ENCODE results near the gene CCNB2.
"Not testable (repeated sequence)": the region's sequence is repeated elsewhere in the genome, so short reads cannot be mapped to it uniquely, and the experiment has no call there.

Gene CCNB2

DNA sequence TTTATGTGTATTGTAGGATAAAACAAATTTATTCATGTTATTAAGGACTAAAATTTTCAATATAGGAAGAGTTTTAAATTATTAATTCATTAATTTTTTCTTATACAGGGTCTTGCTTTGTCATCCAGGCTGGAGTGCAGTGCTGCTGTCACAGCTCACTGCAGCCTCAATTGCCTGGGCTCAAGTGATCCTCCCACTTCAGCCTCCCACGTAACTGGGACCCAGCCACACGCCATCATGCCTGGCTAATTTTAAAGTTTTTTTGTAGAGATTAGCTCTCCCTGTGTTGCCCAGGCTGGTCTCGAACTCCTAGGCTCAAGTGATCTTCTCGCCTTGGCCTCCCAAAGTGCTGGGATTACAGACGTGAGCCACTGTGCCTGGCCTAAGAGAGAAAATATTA lies 14.7 kb downstream of the CCNB2 start:
- TF ChIP-seq, protein P1, sequence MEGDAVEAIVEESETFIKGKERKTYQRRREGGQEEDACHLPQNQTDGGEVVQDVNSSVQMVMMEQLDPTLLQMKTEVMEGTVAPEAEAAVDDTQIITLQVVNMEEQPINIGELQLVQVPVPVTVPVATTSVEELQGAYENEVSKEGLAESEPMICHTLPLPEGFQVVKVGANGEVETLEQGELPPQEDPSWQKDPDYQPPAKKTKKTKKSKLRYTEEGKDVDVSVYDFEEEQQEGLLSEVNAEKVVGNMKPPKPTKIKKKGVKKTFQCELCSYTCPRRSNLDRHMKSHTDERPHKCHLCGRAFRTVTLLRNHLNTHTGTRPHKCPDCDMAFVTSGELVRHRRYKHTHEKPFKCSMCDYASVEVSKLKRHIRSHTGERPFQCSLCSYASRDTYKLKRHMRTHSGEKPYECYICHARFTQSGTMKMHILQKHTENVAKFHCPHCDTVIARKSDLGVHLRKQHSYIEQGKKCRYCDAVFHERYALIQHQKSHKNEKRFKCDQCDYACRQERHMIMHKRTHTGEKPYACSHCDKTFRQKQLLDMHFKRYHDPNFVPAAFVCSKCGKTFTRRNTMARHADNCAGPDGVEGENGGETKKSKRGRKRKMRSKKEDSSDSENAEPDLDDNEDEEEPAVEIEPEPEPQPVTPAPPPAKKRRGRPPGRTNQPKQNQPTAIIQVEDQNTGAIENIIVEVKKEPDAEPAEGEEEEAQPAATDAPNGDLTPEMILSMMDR (IDR thresholded peaks at IDR 0.05; ENCODE audit: unreplicated experiment in 3 of 3), result no peak
- Mint-ChIP-seq H3K9me3 (no peaks in the 10 kb centered on the region), H3K4me3 (no peak overlapping the region), H3K4me1 (no peaks in the 10 kb centered on the region), H3K27me3 (ENCODE audit: low read depth) (no peaks in the 10 kb centered on the region), H3K27ac (no peak overlapping the region), H3K36me3 (ENCODE audit: low read depth) (peaks cover 71% of the 10 kb centered on the region)

DNA sequence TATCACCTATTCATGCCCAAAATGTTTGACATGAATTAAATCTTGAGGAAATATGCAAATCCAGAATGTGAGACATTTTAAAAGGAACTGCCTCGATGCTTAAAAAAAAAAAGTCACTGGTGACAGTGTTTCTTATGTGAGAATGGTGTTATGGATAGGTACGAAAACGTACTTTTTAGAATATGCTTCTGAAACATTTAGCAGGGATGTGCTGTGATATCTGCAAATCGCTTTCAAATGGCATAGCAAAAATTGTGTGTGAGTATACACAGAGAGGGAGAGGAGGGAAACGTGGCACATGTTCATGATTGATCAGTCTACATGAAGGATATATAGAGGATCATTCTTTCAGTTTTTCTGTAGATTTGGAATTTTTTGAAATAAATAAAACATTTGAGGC lies 16.0 kb downstream of the CCNB2 start:
- no peaks in the 10 kb centered on the region for H3K4me1 Mint-ChIP-seq
- H3K27ac Mint-ChIP-seq, result no peak overlapping the region
- peaks cover 73% of the 10 kb centered on the region for H3K36me3 Mint-ChIP-seq (ENCODE audit: low read depth)
- H3K9me3 Mint-ChIP-seq, result no peaks in the 10 kb centered on the region
- no peak overlapping the region for H3K4me3 Mint-ChIP-seq
- no peaks in the 10 kb centered on the region for H3K27me3 Mint-ChIP-seq (ENCODE audit: low read depth)
- TF ChIP-seq, protein P1 (IDR thresholded peaks at IDR 0.05; ENCODE audit: unreplicated experiment in 3 of 3), result no peak

DNA sequence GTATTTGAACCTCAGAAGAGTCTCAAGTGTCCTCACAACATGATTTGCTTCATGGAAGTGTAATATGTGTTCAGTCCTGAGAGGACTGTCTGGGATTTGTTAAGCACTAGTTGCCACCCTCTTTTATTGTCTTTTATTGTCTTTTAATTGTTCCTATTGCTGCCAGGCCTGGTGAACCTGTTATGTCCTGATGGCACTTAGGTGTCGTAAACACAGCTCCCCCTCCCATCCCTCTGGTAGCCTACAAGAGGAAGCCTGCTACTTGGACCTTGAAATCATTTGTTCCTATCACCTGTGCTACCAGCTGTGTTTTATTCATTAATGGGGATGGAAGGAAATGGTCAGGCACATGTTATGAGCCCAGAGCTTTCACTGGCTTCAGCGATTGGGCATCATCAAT lies 19.3 kb downstream of the CCNB2 start:
- H3K9me3 Mint-ChIP-seq, result peaks cover 21% of the 10 kb centered on the region
- TF ChIP-seq, protein P1 (IDR thresholded peaks at IDR 0.05; ENCODE audit: unreplicated experiment in 3 of 3), result no peak
- H3K36me3 Mint-ChIP-seq (ENCODE audit: low read depth), result peaks cover 79% of the 10 kb centered on the region
- H3K27ac Mint-ChIP-seq, result no peak overlapping the region
- H3K27me3 Mint-ChIP-seq (ENCODE audit: low read depth), result no peaks in the 10 kb centered on the region
- no peak overlapping the region for H3K4me3 Mint-ChIP-seq
- no peaks in the 10 kb centered on the region for H3K4me1 Mint-ChIP-seq

DNA sequence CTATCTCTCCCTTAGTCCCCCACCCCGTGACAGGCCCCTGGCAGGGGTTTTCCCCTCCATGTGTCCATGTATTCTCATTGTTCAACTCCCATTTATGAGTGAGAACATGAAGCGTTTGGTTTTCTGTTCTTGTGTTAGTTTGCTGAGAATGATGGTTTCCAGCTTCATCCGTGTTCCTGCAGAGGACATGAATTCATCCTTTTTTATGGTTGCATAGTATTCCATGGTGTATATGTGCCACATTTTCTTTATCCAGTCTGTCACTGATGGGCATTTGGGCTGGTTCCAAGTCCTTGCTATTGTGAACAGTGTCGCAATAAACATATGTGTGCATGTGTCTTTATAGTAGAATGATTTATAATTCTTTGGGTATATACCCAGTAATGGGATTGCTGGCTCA lies 20.7 kb downstream of the CCNB2 start:
- H3K36me3 Mint-ChIP-seq (ENCODE audit: low read depth), result peaks cover 86% of the 10 kb centered on the region
- H3K4me1 Mint-ChIP-seq; H3K4me3 Mint-ChIP-seq; H3K27ac Mint-ChIP-seq; H3K27me3 Mint-ChIP-seq (ENCODE audit: low read depth): not testable (repeated sequence)
- H3K9me3 Mint-ChIP-seq, result peaks cover 33% of the 10 kb centered on the region

DNA sequence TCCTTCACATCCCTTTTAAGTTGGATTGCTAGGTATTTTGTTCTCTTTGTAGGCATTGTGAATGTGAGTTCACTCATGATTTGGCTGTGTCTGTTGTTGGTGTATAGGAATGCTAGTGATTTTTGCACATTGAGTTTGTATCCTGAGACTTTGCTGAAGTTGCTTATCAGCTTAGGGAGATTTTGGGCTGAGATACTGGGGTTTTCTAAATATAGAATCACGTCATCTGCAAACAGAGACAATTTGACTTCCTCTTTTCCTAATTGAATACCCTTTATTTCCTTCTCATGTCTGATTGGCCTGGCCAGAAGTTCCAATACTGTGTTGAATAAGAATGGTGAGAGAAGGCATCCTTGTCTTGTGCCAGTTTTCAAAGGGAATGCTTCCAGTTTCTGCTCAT lies 22.3 kb downstream of the CCNB2 start:
- Mint-ChIP-seq H3K36me3 (ENCODE audit: low read depth) (peaks cover 96% of the 10 kb centered on the region), H3K9me3 (peaks cover 37% of the 10 kb centered on the region)
- not testable (repeated sequence) for H3K27me3 Mint-ChIP-seq (ENCODE audit: low read depth); H3K4me1 Mint-ChIP-seq; H3K27ac Mint-ChIP-seq; H3K4me3 Mint-ChIP-seq

DNA sequence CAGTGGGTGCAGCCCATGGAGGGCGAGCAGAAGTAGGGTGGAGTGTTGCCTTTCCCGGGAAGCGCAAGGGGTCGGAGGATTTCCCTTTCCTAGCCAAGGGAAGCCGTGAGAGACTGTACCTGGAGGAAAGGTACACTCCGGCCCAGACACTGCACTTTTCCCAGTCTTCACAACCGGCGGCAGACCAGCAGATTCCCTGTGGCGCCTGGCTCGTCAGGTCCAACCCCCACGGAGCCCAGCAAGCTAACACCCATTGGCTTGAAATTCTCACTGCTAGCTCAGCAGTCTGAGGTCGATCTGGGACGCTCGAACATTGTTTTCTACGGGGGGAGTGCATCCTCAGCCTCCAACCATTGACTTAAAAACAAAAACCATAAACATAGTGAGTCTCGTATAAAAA lies 26.5 kb downstream of the CCNB2 start:
- Mint-ChIP-seq H3K9me3 (peaks cover 37% of the 10 kb centered on the region), H3K36me3 (ENCODE audit: low read depth) (peaks cover 93% of the 10 kb centered on the region), H3K27ac (no peak overlapping the region), H3K4me1 (no peaks in the 10 kb centered on the region), H3K4me3 (no peak overlapping the region), H3K27me3 (ENCODE audit: low read depth) (no peaks in the 10 kb centered on the region)
- TF ChIP-seq, protein P1 (IDR thresholded peaks at IDR 0.05; ENCODE audit: unreplicated experiment in 3 of 3), result no peak

DNA sequence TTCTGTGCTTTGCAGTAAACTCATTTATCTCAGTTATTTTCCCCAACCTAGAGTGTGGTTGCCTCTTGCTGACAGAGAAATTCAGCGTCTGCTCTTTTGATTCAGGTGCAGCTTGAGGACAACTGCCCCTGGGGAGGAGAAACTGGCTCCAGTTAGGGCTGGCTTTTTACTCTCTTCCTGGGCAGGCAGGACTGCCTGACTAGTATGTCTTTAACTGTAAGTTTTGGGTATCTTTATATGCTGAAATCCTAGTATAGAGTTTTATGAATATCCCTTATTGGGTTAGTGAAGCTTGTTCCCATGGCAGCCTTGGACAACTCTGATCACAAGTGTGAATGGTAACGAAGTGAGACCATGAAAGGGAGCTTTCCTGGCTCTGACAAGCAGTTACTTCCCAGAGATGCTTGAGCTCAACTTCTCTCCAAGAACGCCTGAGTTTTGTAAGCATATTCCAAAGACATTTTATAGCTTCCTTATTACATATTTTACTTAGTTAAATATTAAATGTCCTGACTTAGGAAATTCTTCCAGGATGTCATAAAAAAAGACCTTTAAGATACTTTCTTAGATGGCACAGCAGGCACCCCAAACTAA lies 27.1 kb downstream of the CCNB2 start:
- H3K27ac Mint-ChIP-seq, result no peak overlapping the region
- no peaks in the 10 kb centered on the region for H3K4me1 Mint-ChIP-seq
- no peaks in the 10 kb centered on the region for H3K27me3 Mint-ChIP-seq (ENCODE audit: low read depth)
- peaks cover 91% of the 10 kb centered on the region for H3K36me3 Mint-ChIP-seq (ENCODE audit: low read depth)
- no peak overlapping the region for H3K4me3 Mint-ChIP-seq
- TF ChIP-seq, protein P1 (IDR thresholded peaks at IDR 0.05; ENCODE audit: unreplicated experiment in 3 of 3), result no peak
- peaks cover 36% of the 10 kb centered on the region for H3K9me3 Mint-ChIP-seq

Measured in nephron (organoid).